AG09309 (cell line): ENCODE results near the gene TRIOBP.
"Not testable (repeated sequence)": the region's sequence is repeated elsewhere in the genome, so short reads cannot be mapped to it uniquely, and the experiment has no call there.

Experiments used
- DNase-seq: peaks from one replicate; pipeline ENCODE4 v3.0.0-alpha.2; 2010; ENCODE audit warnings: low read depth
- H3K4me3 ChIP-seq: 2 replicates; pipeline ENCODE4 v1.5.1; 2011; ENCODE audit warnings: mild to moderate bottlenecking, low read depth, low read length, moderate library complexity; ENCODE audit not compliant: control insufficient read depth
- CTCF ChIP-seq: IDR thresholded peaks from 2 replicates; pipeline ENCODE4 v1.5.1; 2011; ENCODE audit warnings: mild to moderate bottlenecking, low read depth, low read length, inconsistent platforms; ENCODE audit not compliant: insufficient read depth, control insufficient read depth; ENCODE audit errors: missing control alignments

The TRIOBP gene

GRCh38 chr22:37655252-37655563 is 41.6 kb upstream of the TRIOBP start:
- H3K4me3 ChIP-seq, result no peak overlapping the region
- TF ChIP-seq CTCF, result no peak
- DNase-seq, result no peak

- DNase-seq, H3K4me3 ChIP-seq: not testable (repeated sequence)
Measured at GRCh38 chr22:37656583-37656982, 40.3 kb upstream of the TRIOBP start.

GRCh38 chr22:37657590-37658132 is 39.2 kb upstream of the TRIOBP start:
- TF ChIP-seq CTCF, result no peak
- DNase-seq, result no peak
- peak overlapping the region; percentile 50 for H3K4me3 ChIP-seq

- DNase-seq, result peak; percentile 100
- no peak for TF ChIP-seq CTCF
- H3K4me3 ChIP-seq, result peak within 1 kb of the TSS; percentile 84
Measured at GRCh38 chr22:37658133-37659065, 38.4 kb upstream of the TRIOBP start, which contains the start of gene PDXP. TSS of gene PDXP (plus strand) at chr22:37658723. CDS start at chr22:37658783, 60 bp downstream.

- TF ChIP-seq CTCF, result no peak
- no peak for DNase-seq
- H3K4me3 ChIP-seq, result peak overlapping the region; percentile 84
Measured at GRCh38 chr22:37659066-37659896, 37.6 kb upstream of the TRIOBP start.

GRCh38 chr22:37659897-37660708 is 36.7 kb upstream of the TRIOBP start:
- peak overlapping the region; percentile 84 for H3K4me3 ChIP-seq

More at GRCh38 chr22:37659897-37660708, 36.7 kb upstream of the TRIOBP start:
- no peak for TF ChIP-seq CTCF
- no peak for DNase-seq
